GM23338 (cell line): Measurements from ENCODE around the gene LRMDA. TPM values are rescaled to one million over a fixed set of nuclear protein-coding genes. Genes with fewer than 3 reads are reported as not detected.

Source experiments
- ATAC-seq: fragments of 200-7000 bp; cut with Tn5 transposase; 3 replicates; pipeline ENCODE4 v1.9.1; 2020
- DNase-seq: peaks from one replicate; pipeline ENCODE4 v3.0.0-alpha.2; 2015; ENCODE audit warnings: low spot score
- H2AFZ ChIP-seq: fragments of 200-600 bp; sonication (generic); 2 replicates; pipeline ENCODE4 v1.8.0; 2016; ENCODE audit warnings: antibody characterized with exemption, mild to moderate bottlenecking, moderate library complexity
- H3F3A ChIP-seq: fragments of 200-600 bp; sonication (generic); replicated peaks from 2 replicates; pipeline ENCODE4 v1.8.0; 2017; ENCODE audit warnings: antibody characterized with exemption, mixed run types, low read depth
- H3K27ac ChIP-seq: fragments of 200-600 bp; sonication (generic); 2 replicates; pipeline ENCODE4 v1.6.1; 2016; ENCODE audit warnings: low read depth
- H3K27me3 ChIP-seq: fragments of 200-600 bp; sonication (generic); 2 replicates; pipeline ENCODE4 v1.8.0; 2016; ENCODE audit warnings: mild to moderate bottlenecking, mixed run types, moderate library complexity; ENCODE audit not compliant: insufficient read depth
- H3K36me3 ChIP-seq: fragments of 200-600 bp; sonication (generic); 2 replicates; pipeline ENCODE4 v1.8.0; 2016; ENCODE audit warnings: mild to moderate bottlenecking; ENCODE audit not compliant: insufficient read depth
- H3K4me1 ChIP-seq: fragments of 200-600 bp; sonication (generic); 2 replicates; pipeline ENCODE4 v1.8.0; 2016; ENCODE audit warnings: mild to moderate bottlenecking, moderate library complexity; ENCODE audit not compliant: insufficient read depth
- H3K4me2 ChIP-seq: fragments of 200-600 bp; sonication (generic); 2 replicates; pipeline ENCODE4 v1.7.1; 2017; ENCODE audit warnings: mixed run types
- H3K4me3 ChIP-seq: fragments of 200-600 bp; sonication (generic); 2 replicates; pipeline ENCODE4 v1.6.1; 2016; ENCODE audit warnings: mixed run types
- H3K79me2 ChIP-seq: fragments of 200-600 bp; sonication (generic); replicated peaks from 2 replicates; pipeline ENCODE4 v1.8.0; 2017; ENCODE audit warnings: mild to moderate bottlenecking; ENCODE audit not compliant: insufficient read depth
- H3K9me2 ChIP-seq: fragments of 200-600 bp; sonication (generic); 2 replicates; pipeline ENCODE4 v1.8.0; 2017; ENCODE audit not compliant: insufficient read depth
- H4K20me1 ChIP-seq: fragments of 200-600 bp; sonication (generic); replicated peaks from 2 replicates; pipeline ENCODE4 v1.8.0; 2017; ENCODE audit warnings: mild to moderate bottlenecking; ENCODE audit not compliant: insufficient read depth
- H3K27ac Mint-ChIP-seq: 2 replicates; pipeline ENCODE4 v1.8.0; 2020; ENCODE audit warnings: inconsistent platforms, mild to moderate bottlenecking, moderate library complexity, mixed read lengths
- H3K27me3 Mint-ChIP-seq: 3 replicates; pipeline ENCODE4 v1.8.0; 2022; ENCODE audit warnings: low read depth, mild to moderate bottlenecking, moderate library complexity, mixed read lengths, inconsistent platforms; ENCODE audit not compliant: insufficient read depth, poor library complexity
- H3K36me3 Mint-ChIP-seq: 3 replicates; pipeline ENCODE4 v1.8.0; 2021; ENCODE audit warnings: low read depth, mild to moderate bottlenecking, inconsistent platforms, moderate library complexity, mixed read lengths
- H3K4me1 Mint-ChIP-seq: 3 replicates; pipeline ENCODE4 v1.8.0; 2020; ENCODE audit warnings: mild to moderate bottlenecking, inconsistent platforms, mixed read lengths
- H3K4me3 Mint-ChIP-seq: 3 replicates; pipeline ENCODE4 v1.8.0; 2021; ENCODE audit warnings: moderate library complexity, mild to moderate bottlenecking, inconsistent platforms, mixed read lengths
- H3K9me3 Mint-ChIP-seq: 3 replicates; pipeline ENCODE4 v1.8.0; 2020; ENCODE audit warnings: moderate library complexity, mild to moderate bottlenecking, inconsistent platforms, mixed read lengths
- CREB1 ChIP-seq: fragments of 250-450 bp; sonication (Bioruptor Pico); IDR thresholded peaks from 2 replicates; pipeline ENCODE4 v1.5.0; 2020; ENCODE audit warnings: low read depth, mild to moderate bottlenecking, moderate library complexity
- CTCF ChIP-seq, 2 experiments: fragments of 200-600 bp in 1 of 2; sonication (generic) in 1 of 2; conservative IDR thresholded peaks; 2 replicates each; pipeline versions ENCODE4 v1.5.1 to v1.6.1; 2016 to 2017; ENCODE audit warnings: antibody characterized with exemption in 2 of 2, low read depth in 2 of 2, mild to moderate bottlenecking in 2 of 2, moderate library complexity in 1 of 2
- EZH2phosphoT487 ChIP-seq: fragments of 200-600 bp; sonication (generic); IDR thresholded peaks from one replicate; pipeline ENCODE4 v1.8.1; 2018; ENCODE audit warnings: antibody characterized with exemption; ENCODE audit not compliant: unreplicated experiment
- JUNB ChIP-seq: IDR thresholded peaks from one replicate; pipeline ENCODE4 v1.6.1; 2016; ENCODE audit warnings: antibody characterized with exemption; ENCODE audit not compliant: unreplicated experiment
- NANOG ChIP-seq: IDR thresholded peaks from 2 replicates; pipeline ENCODE4 v1.6.1; 2016; ENCODE audit warnings: antibody characterized with exemption, borderline replicate concordance
- STAT1 ChIP-seq: IDR thresholded peaks from one replicate; pipeline ENCODE4 v1.6.1; 2016; ENCODE audit warnings: antibody characterized with exemption; ENCODE audit not compliant: unreplicated experiment
- ZNF114 ChIP-seq: fragments of 250-450 bp; sonication (Bioruptor Pico); IDR thresholded peaks from 2 replicates; pipeline ENCODE4 v1.5.0; 2020; ENCODE audit warnings: mild to moderate bottlenecking, moderate library complexity
- ZNF331 ChIP-seq: fragments of 250-450 bp; sonication (Bioruptor Pico); IDR thresholded peaks from 2 replicates; pipeline ENCODE4 v1.5.0; 2020; ENCODE audit warnings: low read depth, mild to moderate bottlenecking, moderate library complexity
- polyA plus RNA-seq: library from polyadenylated mRNA; unstranded; fragments of >200 nt; fragmentation: Nextera tagmentation; extraction: Ambion mirVana; gene quantifications from 2 replicates; pipeline ENCODE4 v1.2.1, GENCODE V29; 2016
- total RNA-seq: library from RNA; depleted of rRNA; stranded (reverse); fragments of >200 nt; shearing (Covaris generic); gene quantifications from 2 replicates; pipeline ENCODE4 v1.2.3, GENCODE V29; 2014
- TF ChIP-seq, protein P1 (sequence below): IDR thresholded peaks from one replicate; pipeline ENCODE4 v1.6.1; 2018; ENCODE audit warnings: antibody characterized with exemption; ENCODE audit not compliant: unreplicated experiment
- TF ChIP-seq, protein P2 (sequence below): IDR thresholded peaks from 2 replicates; pipeline ENCODE4 v1.6.1; 2016; ENCODE audit warnings: antibody characterized with exemption

The LRMDA gene
- total and polyA plus RNA-seq, 2 experiments from 2014 or later: 0.90 to 1.8 TPM

GRCh38 chr10:76285515-76285914 lies 854.1 kb downstream of the LRMDA start (continued):
- TF ChIP-seq, protein P1, sequence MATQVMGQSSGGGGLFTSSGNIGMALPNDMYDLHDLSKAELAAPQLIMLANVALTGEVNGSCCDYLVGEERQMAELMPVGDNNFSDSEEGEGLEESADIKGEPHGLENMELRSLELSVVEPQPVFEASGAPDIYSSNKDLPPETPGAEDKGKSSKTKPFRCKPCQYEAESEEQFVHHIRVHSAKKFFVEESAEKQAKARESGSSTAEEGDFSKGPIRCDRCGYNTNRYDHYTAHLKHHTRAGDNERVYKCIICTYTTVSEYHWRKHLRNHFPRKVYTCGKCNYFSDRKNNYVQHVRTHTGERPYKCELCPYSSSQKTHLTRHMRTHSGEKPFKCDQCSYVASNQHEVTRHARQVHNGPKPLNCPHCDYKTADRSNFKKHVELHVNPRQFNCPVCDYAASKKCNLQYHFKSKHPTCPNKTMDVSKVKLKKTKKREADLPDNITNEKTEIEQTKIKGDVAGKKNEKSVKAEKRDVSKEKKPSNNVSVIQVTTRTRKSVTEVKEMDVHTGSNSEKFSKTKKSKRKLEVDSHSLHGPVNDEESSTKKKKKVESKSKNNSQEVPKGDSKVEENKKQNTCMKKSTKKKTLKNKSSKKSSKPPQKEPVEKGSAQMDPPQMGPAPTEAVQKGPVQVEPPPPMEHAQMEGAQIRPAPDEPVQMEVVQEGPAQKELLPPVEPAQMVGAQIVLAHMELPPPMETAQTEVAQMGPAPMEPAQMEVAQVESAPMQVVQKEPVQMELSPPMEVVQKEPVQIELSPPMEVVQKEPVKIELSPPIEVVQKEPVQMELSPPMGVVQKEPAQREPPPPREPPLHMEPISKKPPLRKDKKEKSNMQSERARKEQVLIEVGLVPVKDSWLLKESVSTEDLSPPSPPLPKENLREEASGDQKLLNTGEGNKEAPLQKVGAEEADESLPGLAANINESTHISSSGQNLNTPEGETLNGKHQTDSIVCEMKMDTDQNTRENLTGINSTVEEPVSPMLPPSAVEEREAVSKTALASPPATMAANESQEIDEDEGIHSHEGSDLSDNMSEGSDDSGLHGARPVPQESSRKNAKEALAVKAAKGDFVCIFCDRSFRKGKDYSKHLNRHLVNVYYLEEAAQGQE: no peak

DNA sequence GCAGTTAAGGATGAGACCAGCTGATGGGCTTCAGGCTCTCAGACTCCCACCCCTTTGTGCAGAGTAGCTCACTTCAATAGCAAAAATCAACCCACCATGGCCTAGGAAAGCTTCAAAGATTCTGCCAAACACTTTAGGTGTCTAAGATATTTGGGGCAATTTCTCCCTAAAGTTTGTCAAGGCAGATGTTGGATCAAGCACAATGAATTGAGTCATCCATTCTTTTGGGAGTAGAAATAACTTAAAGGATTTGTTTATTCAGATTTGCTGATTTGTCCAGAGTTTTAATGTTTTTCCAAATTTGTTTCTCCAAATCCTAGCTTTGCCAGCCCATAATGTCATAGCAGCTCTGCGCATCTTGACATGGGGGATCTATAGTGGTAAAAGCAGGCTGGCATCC lies 855.1 kb downstream of the LRMDA start:
- Mint-ChIP-seq H3K4me3 (no peak overlapping the region), H3K27me3 (peaks cover 4% of the 10 kb centered on the region)
- TF ChIP-seq, protein P1: no peak
- no peak for TF ChIP-seq JUNB
- no peak for TF ChIP-seq NANOG
- TF ChIP-seq, protein P2, sequence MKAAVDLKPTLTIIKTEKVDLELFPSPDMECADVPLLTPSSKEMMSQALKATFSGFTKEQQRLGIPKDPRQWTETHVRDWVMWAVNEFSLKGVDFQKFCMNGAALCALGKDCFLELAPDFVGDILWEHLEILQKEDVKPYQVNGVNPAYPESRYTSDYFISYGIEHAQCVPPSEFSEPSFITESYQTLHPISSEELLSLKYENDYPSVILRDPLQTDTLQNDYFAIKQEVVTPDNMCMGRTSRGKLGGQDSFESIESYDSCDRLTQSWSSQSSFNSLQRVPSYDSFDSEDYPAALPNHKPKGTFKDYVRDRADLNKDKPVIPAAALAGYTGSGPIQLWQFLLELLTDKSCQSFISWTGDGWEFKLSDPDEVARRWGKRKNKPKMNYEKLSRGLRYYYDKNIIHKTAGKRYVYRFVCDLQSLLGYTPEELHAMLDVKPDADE: no peak
- no peak for TF ChIP-seq STAT1
- no peak for TF ChIP-seq ZNF331 (CRISPR knock-in tag)
- no peak for TF ChIP-seq CREB1 (CRISPR knock-in tag)
- no peak for TF ChIP-seq ZNF114 (CRISPR knock-in tag)
- TF ChIP-seq CTCF (conservative IDR thresholded peaks at IDR 0.05; ENCODE audit: low read depth in 2 of 2): no peak
- no peak for TF ChIP-seq EZH2phosphoT487

More for the DNA sequence above, 855.1 kb downstream of the LRMDA start:
- Histone ChIP-seq H2AFZ (no peak overlapping the region), H3K79me2 (no peaks in the 10 kb centered on the region), H3K27me3 (no peaks in the 10 kb centered on the region), H3F3A (no peaks in the 10 kb centered on the region), H3K9me2 (peaks cover 8% of the 10 kb centered on the region; the same call in 1 of the 2 replicates), H3K4me1 (peaks cover 6% of the 10 kb centered on the region; the same call in 1 of the 2 replicates), H4K20me1 (no peaks in the 10 kb centered on the region), H3K27ac (no peak overlapping the region), H3K4me2 (no peak overlapping the region), H3K36me3 (no peaks in the 10 kb centered on the region), H3K4me3 (no peak overlapping the region)
- peaks cover 8% of the 10 kb centered on the region; the same call in 2 of the 3 replicates for H3K36me3 Mint-ChIP-seq
- no peak overlapping the region for H3K27ac Mint-ChIP-seq
- ATAC-seq (no peak), DNase-seq (no peak)
- peaks cover 12% of the 10 kb centered on the region; the same call in 1 of the 3 replicates for H3K9me3 Mint-ChIP-seq
- H3K4me1 Mint-ChIP-seq: peaks cover 9% of the 10 kb centered on the region; the same call in 2 of the 3 replicates
